OCI-LY3 (cell line): ENCODE measurements around the gene SH3BP2.

ENCODE experiments used
- H2AFZ ChIP-seq: fragments of 200-600, 300-600 bp; shearing (Covaris generic); 2 replicates; pipeline ENCODE4 v1.6.0; 2014; ENCODE audit warnings: antibody characterized with exemption, low read depth, low read length
- H3K27ac ChIP-seq: fragments of 200-600, 300-600 bp; sonication (generic); 2 replicates; pipeline ENCODE4 v1.5.1; 2014; ENCODE audit warnings: mild to moderate bottlenecking, low read length, moderate library complexity, mixed read lengths
- H3K27me3 ChIP-seq: fragments of 200-600, 300-600 bp; sonication (generic); 2 replicates; pipeline ENCODE4 v1.6.1; 2014; ENCODE audit warnings: low read depth, low read length, mixed read lengths
- H3K36me3 ChIP-seq: fragments of 200-600, 300-600 bp; sonication (generic); replicated peaks from 2 replicates; pipeline ENCODE3; 2014; ENCODE audit warnings: low read depth, low read length, mixed read lengths
- H3K4me1 ChIP-seq: fragments of 300-600, 200-600 bp; sonication (generic); 2 replicates; pipeline ENCODE4 v1.6.1; 2014; ENCODE audit warnings: low read length, mixed read lengths
- H3K4me2 ChIP-seq: fragments of 200-600, 300-600 bp; sonication (generic); 2 replicates; pipeline ENCODE4 v1.6.1; 2014; ENCODE audit warnings: low read length, mixed read lengths
- H3K4me3 ChIP-seq: fragments of 300-600, 200-600 bp; sonication (generic); 2 replicates; pipeline ENCODE4 v1.5.1; 2014; ENCODE audit warnings: antibody characterized with exemption, mild to moderate bottlenecking, low read length, moderate library complexity
- H3K79me2 ChIP-seq: fragments of 300-600, 200-600 bp; shearing (Covaris generic); 2 replicates; pipeline ENCODE4 v1.6.1; 2014; ENCODE audit warnings: mild to moderate bottlenecking, low read length, mixed read lengths
- H3K9ac ChIP-seq: fragments of 300-600, 200-600 bp; shearing (Covaris generic); 2 replicates; pipeline ENCODE4 v1.6.0; 2014; ENCODE audit warnings: mild to moderate bottlenecking, low read length, moderate library complexity
- H3K9me3 ChIP-seq: fragments of 200-600, 300-600 bp; shearing (Covaris generic); 2 replicates; pipeline ENCODE4 v1.6.1; 2014; ENCODE audit warnings: low read length, mixed read lengths; ENCODE audit not compliant: insufficient read depth
- H4K20me1 ChIP-seq: fragments of 200-600, 300-600 bp; sonication (generic); 2 replicates; pipeline ENCODE4 v1.6.1; 2016; ENCODE audit warnings: low read length, mixed read lengths; ENCODE audit not compliant: insufficient read depth
- EZH2phosphoT487 ChIP-seq: fragments of 200-600 bp; shearing (Covaris generic); IDR thresholded peaks from 2 replicates; pipeline ENCODE4 v1.6.1; 2018; ENCODE audit warnings: antibody characterized with exemption, mixed run types, low read depth
- TF ChIP-seq, protein P1 (sequence below): fragments of 200-600, 300-600 bp; sonication (generic); IDR thresholded peaks from 2 replicates; pipeline ENCODE4 v1.5.1; 2014; ENCODE audit warnings: antibody characterized with exemption, low read length, low read depth

SH3BP2 gene

DNA sequence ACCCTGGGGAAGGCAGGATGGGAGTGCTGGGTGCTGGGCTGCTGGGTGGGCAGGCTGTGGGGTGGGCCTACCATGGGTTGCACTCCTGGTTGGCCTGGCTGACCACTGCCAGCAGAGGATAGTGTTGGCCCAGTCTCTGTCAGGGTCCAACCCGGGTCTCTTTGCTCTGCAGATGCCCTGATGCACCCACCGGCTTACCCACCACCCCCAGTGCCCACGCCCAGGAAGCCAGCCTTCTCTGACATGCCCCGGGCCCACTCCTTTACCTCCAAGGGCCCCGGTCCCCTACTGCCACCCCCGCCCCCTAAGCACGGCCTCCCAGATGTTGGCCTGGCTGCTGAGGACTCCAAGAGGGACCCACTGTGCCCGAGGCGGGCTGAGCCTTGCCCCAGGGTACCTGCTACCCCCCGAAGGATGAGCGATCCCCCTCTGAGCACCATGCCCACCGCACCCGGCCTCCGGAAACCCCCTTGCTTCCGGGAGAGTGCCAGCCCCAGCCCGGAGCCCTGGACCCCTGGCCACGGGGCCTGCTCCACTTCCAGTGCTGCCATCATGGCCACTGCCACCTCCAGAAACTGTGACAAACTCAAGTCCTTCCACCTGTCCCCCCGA lies 36.5 kb downstream of the SH3BP2 start:
- no peaks in the 10 kb centered on the region for H3K4me1 ChIP-seq
- H3K27me3 ChIP-seq: no peaks in the 10 kb centered on the region
- H3K27ac ChIP-seq: no peak overlapping the region
- no peaks in the 10 kb centered on the region for H3K9me3 ChIP-seq
- H3K79me2 ChIP-seq: no peaks in the 10 kb centered on the region
- H3K4me3 ChIP-seq: no peak overlapping the region
- H3K4me2 ChIP-seq: no peak overlapping the region
- H2AFZ ChIP-seq: no peak overlapping the region
- TF ChIP-seq, protein P1, sequence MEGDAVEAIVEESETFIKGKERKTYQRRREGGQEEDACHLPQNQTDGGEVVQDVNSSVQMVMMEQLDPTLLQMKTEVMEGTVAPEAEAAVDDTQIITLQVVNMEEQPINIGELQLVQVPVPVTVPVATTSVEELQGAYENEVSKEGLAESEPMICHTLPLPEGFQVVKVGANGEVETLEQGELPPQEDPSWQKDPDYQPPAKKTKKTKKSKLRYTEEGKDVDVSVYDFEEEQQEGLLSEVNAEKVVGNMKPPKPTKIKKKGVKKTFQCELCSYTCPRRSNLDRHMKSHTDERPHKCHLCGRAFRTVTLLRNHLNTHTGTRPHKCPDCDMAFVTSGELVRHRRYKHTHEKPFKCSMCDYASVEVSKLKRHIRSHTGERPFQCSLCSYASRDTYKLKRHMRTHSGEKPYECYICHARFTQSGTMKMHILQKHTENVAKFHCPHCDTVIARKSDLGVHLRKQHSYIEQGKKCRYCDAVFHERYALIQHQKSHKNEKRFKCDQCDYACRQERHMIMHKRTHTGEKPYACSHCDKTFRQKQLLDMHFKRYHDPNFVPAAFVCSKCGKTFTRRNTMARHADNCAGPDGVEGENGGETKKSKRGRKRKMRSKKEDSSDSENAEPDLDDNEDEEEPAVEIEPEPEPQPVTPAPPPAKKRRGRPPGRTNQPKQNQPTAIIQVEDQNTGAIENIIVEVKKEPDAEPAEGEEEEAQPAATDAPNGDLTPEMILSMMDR: no peak
- TF ChIP-seq EZH2phosphoT487: no peak
- peaks cover 27% of the 10 kb centered on the region for H3K36me3 ChIP-seq
- no peak overlapping the region for H3K9ac ChIP-seq
- H4K20me1 ChIP-seq: no peaks in the 10 kb centered on the region

DNA sequence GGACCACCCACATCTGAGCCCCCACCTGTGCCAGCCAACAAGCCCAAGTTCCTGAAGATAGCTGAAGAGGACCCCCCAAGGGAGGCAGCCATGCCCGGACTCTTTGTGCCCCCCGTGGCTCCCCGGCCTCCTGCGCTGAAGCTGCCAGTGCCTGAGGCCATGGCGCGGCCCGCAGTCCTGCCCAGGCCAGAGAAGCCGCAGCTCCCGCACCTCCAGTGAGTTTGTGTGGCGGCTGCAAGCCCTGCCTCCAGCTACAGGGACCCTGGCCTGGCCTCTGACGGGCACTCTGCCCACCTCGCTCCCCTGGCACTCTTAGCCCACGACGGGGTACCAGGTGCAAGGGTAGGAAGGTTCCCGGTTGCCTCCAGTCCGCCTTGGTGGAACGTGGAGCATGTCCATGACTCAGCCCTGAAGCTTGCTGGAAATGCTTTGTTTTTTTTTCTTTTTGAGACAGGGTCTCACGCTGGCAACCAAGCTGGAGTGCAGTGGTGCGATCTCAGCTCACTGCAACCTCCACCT lies 37.1 kb downstream of the SH3BP2 start:
- Histone ChIP-seq H3K9ac (no peak overlapping the region), H3K9me3 (no peaks in the 10 kb centered on the region), H3K4me1 (peaks cover 4% of the 10 kb centered on the region), H3K4me2 (no peak overlapping the region), H3K4me3 (no peak overlapping the region), H3K27ac (no peak overlapping the region), H4K20me1 (no peaks in the 10 kb centered on the region), H3K27me3 (no peaks in the 10 kb centered on the region), H2AFZ (no peak overlapping the region), H3K36me3 (peaks cover 21% of the 10 kb centered on the region), H3K79me2 (no peaks in the 10 kb centered on the region)
- TF ChIP-seq EZH2phosphoT487: no peak
- TF ChIP-seq, protein P1: no peak

DNA sequence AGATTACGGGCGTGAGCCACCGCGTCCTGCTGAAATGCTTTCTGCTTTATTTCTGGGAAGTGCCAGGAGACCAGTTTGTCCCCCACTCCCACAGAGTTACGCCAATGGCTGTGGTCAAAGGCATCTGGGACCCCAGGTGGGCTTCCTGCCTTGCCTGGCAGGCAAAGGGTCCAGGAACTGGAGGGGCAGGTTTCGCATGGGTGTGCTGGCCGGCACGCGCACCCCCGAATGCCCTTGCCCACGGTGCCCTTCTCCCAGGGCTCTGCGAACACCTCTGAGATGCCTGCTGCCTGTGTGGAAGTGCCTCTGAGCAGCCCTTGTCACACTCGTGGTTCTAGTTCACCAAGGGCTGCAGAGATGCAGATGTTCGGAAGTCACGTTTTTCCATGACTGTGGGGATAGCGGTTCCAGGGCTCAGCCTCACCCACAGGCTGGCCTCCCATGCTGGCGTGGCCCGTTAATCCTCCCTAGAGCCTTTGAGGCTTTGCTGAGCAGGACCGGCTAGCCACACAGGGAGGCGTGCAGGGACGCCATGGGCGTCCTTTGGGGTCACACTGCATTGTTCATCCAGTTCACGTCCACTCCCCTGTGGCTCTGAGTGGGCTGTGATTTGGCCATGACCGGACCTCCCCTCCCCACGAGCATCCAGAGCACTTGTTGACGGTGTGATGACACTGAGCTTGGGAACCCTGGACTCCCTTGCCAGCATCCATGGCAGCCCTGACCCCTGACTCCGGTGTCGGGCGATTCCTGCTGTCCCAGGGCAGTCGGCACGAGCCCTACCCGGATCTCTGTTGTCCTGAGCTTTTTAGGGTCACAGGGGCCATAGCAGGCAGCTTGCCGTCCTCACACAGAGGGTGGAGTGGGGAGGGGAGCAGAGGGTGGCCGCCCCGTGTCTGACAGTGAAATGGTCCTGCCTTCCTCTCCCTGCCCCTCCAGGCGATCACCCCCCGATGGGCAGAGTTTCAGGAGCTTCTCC lies 38.0 kb downstream of the SH3BP2 start:
- no peak overlapping the region for H2AFZ ChIP-seq
- no peak for TF ChIP-seq EZH2phosphoT487
- TF ChIP-seq, protein P1: no peak
- no peak overlapping the region for H3K4me3 ChIP-seq
- no peak overlapping the region for H3K9ac ChIP-seq
- no peaks in the 10 kb centered on the region for H3K27me3 ChIP-seq
- H3K79me2 ChIP-seq: no peaks in the 10 kb centered on the region
- H3K4me2 ChIP-seq: no peak overlapping the region
- peaks cover 11% of the 10 kb centered on the region for H3K4me1 ChIP-seq
- peaks cover 12% of the 10 kb centered on the region for H3K36me3 ChIP-seq
- H3K9me3 ChIP-seq: no peaks in the 10 kb centered on the region
- H4K20me1 ChIP-seq: no peaks in the 10 kb centered on the region
- no peak overlapping the region for H3K27ac ChIP-seq
